Prostate gland (tissue), 2 donors: ENCODE data around the gene INTS13.

ENCODE experiments used
- POLR2A ChIP-seq: fragments of 450-650 bp; IDR thresholded peaks from one replicate; pipeline ENCODE4 v1.6.1; 2016; ENCODE audit warnings: antibody characterized with exemption, mild to moderate bottlenecking
- POLR2AphosphoS5 ChIP-seq: sonication (generic); formaldehyde crosslinking; IDR thresholded peaks from one replicate; pipeline ENCODE4 v1.6.1; 2017; ENCODE audit warnings: antibody characterized with exemption
- TF ChIP-seq, protein P1 (sequence below), 4 experiments: fragments of 200-600 bp in 2 of 4; fragments of 450-650 bp in 2 of 4; sonication (generic) in 2 of 4; IDR thresholded peaks; 1 replicate in 3 of 4; 2 replicates in 1 of 4; pipeline ENCODE4 v1.5.1; 2016 to 2019; ENCODE audit warnings: antibody characterized with exemption in 4 of 4, mild to moderate bottlenecking in 2 of 4, moderate library complexity in 2 of 4

DNA sequence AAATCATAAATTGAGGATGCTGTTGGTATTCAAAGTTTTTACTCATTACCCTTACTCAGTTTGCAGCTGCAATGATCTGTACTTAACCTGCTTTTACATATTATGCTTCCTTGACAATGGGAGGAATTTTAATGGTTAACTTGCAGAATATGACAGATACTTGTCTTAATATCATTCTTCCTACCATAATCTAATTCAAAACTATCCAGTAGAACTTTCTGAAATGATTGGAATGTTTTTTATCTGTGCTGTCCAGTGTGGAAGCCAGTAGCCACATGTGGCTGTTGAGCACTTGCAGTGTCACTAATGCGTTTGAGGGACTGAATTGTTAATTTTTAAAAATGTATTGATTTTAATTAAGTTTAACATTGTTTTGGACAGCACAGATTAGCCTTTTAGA, 24.0 kb upstream of the INTS13 start:
- TF ChIP-seq, protein P1, sequence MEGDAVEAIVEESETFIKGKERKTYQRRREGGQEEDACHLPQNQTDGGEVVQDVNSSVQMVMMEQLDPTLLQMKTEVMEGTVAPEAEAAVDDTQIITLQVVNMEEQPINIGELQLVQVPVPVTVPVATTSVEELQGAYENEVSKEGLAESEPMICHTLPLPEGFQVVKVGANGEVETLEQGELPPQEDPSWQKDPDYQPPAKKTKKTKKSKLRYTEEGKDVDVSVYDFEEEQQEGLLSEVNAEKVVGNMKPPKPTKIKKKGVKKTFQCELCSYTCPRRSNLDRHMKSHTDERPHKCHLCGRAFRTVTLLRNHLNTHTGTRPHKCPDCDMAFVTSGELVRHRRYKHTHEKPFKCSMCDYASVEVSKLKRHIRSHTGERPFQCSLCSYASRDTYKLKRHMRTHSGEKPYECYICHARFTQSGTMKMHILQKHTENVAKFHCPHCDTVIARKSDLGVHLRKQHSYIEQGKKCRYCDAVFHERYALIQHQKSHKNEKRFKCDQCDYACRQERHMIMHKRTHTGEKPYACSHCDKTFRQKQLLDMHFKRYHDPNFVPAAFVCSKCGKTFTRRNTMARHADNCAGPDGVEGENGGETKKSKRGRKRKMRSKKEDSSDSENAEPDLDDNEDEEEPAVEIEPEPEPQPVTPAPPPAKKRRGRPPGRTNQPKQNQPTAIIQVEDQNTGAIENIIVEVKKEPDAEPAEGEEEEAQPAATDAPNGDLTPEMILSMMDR (IDR thresholded peaks at IDR 0.05): no peak
- no peak for TF ChIP-seq POLR2A
- no peak for TF ChIP-seq POLR2AphosphoS5
